ENCODE results near the gene FBLN1.

DNA sequence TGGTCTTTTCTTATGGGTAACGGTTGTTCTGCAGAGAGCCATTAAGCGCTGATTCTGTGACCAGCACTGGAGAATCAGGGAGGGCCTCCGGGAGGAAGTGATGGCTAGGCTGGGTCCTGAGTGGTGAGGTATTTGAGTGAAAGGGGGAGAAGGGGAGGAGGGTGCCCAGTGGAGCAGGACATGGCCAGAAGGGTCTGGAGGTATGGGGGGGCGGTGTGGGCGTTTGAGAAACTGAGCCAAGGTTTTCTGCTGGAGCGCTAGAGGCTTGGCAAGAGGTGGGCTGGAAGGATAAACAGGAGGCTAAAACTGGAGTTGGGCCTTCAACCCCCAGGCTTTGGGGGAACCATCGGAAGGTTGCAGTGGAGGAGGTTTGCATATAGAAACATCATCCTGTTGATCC is 72.5 kb downstream of the FBLN1 start:
- TF ChIP-seq TP53 (CRISPR knock-in tag; IDR thresholded peaks at IDR 0.05) = no peak
- TF ChIP-seq, protein P1, sequence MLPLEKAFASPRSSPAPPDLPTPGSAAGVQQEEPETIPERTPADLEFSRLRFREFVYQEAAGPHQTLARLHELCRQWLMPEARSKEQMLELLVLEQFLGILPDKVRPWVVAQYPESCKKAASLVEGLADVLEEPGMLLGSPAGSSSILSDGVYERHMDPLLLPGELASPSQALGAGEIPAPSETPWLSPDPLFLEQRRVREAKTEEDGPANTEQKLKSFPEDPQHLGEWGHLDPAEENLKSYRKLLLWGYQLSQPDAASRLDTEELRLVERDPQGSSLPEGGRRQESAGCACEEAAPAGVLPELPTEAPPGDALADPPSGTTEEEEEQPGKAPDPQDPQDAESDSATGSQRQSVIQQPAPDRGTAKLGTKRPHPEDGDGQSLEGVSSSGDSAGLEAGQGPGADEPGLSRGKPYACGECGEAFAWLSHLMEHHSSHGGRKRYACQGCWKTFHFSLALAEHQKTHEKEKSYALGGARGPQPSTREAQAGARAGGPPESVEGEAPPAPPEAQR (CRISPR knock-in tag; IDR thresholded peaks at IDR 0.05) = no peak
- TF ChIP-seq, protein P2, sequence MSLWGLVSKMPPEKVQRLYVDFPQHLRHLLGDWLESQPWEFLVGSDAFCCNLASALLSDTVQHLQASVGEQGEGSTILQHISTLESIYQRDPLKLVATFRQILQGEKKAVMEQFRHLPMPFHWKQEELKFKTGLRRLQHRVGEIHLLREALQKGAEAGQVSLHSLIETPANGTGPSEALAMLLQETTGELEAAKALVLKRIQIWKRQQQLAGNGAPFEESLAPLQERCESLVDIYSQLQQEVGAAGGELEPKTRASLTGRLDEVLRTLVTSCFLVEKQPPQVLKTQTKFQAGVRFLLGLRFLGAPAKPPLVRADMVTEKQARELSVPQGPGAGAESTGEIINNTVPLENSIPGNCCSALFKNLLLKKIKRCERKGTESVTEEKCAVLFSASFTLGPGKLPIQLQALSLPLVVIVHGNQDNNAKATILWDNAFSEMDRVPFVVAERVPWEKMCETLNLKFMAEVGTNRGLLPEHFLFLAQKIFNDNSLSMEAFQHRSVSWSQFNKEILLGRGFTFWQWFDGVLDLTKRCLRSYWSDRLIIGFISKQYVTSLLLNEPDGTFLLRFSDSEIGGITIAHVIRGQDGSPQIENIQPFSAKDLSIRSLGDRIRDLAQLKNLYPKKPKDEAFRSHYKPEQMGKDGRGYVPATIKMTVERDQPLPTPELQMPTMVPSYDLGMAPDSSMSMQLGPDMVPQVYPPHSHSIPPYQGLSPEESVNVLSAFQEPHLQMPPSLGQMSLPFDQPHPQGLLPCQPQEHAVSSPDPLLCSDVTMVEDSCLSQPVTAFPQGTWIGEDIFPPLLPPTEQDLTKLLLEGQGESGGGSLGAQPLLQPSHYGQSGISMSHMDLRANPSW (CRISPR knock-in tag; conservative IDR thresholded peaks at IDR 0.05; ENCODE audit: low read depth) = no peak
- no peak for TF ChIP-seq NR1H2 (CRISPR knock-in tag; IDR thresholded peaks at IDR 0.05)
- no peak for TF ChIP-seq CTCF (IDR thresholded peaks at IDR 0.05)
- no peak for TF ChIP-seq SP1 (CRISPR knock-in tag; conservative IDR thresholded peaks at IDR 0.05)
- TF ChIP-seq, protein P3, sequence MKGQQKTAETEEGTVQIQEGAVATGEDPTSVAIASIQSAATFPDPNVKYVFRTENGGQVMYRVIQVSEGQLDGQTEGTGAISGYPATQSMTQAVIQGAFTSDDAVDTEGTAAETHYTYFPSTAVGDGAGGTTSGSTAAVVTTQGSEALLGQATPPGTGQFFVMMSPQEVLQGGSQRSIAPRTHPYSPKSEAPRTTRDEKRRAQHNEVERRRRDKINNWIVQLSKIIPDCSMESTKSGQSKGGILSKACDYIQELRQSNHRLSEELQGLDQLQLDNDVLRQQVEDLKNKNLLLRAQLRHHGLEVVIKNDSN (CRISPR knock-in tag; IDR thresholded peaks at IDR 0.05) = no peak
- TF ChIP-seq PRDM15 (CRISPR knock-in tag; IDR thresholded peaks at IDR 0.05) = no peak
- no peak for TF ChIP-seq MAX (CRISPR knock-in tag; IDR thresholded peaks at IDR 0.05)
- TF ChIP-seq TCF7 (CRISPR knock-in tag; IDR thresholded peaks at IDR 0.05; ENCODE audit: low read depth) = no peak
- TF ChIP-seq AFF4 (CRISPR knock-in tag; IDR thresholded peaks at IDR 0.05; ENCODE audit: borderline replicate concordance) = no peak
- no peak for TF ChIP-seq NFYB (CRISPR knock-in tag; conservative IDR thresholded peaks at IDR 0.05; ENCODE audit: low read depth)
- no peak for TF ChIP-seq ESRRA (CRISPR knock-in tag; IDR thresholded peaks at IDR 0.05; ENCODE audit: borderline replicate concordance)
